NCI-H524 treated with DMSO at 0.1 percent for 48 hours (cell line): Measurements from ENCODE around the gene KCNB1.

ENCODE experiments used
- DNase-seq: peaks from one replicate; lab custom pipeline; 2025; lab: John Stamatoyannopoulos, UW

The KCNB1 gene

DNA sequence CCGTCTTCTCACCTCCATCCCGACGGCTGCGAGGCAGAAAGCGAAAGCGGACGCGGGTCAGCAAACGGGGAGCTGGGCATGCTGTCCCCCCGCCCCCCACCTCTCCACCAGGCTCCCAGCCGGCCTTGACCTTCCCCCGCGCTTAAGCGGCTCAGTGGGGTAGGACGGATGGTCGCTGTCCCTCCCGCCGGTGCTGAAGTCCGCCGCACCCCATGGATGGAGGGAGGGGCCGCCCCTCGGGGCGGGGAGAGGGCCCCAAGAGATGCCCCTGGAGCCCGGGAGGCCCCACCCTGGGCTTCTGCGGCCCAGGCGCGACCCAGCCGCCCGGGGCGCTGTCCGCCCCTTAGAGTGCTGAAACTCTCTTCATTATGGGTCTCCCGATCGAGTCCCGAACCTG is at the start of gene KCNB1:
KCNB1 (minus strand) TSS at position 48 of the 397 bp plus-strand sequence. CDS start 188 bp downstream, outside the sequence.
- DNase-seq: no peak

DNA sequence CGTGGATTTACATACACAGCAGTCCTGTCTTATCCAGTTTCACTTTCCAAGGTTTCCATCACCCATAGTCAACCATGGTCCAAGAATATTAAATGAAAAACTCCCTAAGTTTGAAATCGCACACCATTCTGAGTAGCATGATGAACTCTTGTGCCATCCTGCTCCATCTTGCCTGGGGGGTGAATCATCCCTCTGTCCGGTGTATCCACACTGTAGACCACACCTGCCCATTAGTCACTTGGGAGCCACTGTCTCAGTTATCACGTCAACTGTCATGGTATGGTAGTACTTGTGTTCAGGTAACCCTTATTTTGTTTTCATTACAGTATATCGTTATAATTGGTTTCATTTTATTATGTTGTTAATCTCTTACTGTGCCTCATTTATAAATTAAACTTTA is 47.0 kb upstream of the KCNB1 start:
- DNase-seq: no peak

DNA sequence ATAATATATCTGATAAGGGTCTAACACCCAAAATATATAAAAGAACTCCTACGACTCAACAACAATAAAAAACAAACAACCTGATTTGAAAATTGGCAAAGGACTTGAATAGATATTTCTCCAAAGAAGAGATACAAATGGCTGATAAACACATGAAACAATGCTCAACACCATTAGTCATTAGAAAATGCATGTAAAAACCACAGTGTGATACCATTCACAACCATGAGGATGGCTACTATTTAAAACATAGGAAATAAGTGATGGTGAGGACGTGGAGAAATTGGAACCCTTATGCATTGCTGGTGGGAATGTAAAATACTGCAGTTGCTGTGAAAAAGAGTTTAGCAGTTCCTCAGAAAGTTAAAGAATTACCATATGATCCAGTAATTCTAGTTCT is 44.1 kb upstream of the KCNB1 start:
- no peak for DNase-seq

- DNase-seq: no peak
These were observed 43.6 kb upstream of the KCNB1 start for GRCh38 chr20:49526056-49526455.

DNA sequence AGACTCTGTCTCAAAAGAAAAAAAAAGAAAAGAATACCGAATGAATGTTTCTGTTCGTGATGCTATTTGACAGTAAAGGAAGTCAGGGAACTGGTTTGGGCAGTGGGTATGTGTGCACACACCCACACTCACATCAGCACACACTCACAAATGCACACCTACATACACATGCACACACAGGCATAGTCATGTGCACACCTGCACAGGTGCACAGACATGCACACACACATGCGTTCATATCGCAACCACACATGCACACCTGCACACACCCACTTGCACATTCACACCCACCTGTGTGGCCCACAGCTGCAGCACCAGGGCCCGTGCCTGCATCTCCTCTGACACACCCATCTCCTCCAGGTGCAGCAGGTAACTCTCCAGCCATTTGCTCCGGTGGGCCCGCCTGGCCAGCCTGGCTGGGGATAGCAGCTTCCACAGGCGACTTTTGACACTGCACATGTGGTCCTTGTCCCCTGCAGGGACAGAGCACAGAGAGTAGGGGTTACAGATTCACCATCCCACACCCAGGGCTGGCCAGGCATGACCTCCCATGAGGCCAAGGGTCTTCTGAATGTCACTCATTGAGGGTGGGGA is 41.4 kb upstream of the KCNB1 start:
- DNase-seq: no peak

DNA sequence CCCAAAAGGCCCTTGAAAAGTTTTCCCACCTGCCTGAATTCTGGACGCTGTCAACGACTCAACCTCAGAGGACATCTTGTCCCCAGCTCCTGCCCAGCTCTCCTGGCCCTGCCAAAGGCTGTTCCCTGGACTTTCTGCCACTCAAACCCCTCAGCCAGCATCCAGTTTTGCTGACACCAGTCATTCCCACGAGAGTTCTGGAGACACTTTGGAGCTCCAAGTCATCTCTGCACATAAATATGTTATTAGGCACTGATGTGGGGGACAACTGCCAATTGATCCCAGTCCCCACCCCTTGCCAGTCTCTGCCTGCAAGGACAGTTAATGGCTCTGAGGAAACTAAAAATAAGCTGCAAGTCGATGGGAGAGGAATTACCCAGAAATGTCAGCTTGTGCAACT is 38.9 kb upstream of the KCNB1 start:
- no peak for DNase-seq

DNA sequence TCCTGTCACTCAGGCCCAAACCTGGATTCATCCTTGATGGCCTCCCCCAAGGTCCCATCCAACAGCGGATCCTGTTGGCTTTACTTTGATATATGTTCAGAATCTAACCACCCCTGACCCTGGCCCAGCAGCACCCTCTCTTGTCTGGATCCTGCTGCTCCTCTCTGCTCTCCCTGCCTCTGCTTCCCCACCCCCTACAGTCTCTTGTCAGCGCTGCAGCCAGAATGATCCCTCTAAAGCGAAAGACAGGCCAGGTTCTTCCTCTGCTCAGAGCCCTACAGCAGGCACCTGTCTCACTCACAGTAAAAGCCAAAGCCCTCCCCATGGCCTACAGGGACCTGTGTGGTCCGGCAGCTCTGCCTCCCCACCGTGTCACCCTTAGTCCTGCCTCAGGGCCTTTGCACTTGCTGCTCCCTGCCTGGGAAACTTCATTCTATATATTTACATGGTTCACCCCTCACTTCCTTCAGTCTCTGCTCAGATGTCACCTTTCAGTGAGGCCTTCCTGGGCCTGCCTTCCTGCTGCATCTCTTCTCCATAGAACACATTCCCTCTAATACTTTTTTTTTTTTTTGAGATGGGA is 37.4 kb upstream of the KCNB1 start:
- DNase-seq: no peak

- DNase-seq: no peak
These were observed 36.8 kb upstream of the KCNB1 start for GRCh38 chr20:49519212-49519712.

DNA sequence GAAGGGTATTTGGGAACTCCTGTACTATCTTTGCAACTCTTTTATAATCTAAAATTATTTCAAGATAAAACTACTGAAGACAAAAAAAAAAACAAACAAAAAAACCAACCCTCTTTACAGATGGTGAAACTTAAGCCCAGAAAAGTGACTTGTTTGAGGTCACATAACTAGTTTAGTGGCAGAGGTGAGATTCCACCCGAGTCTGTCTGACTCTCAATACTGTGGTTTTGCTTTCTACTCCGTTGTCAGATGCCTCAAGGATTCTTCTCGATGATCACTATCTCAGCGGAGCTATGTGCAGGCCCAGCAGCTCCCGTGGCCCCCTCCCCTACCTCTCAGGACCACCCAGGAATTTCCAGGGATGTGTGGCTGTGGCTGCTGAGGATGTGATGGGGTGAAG is 36.1 kb upstream of the KCNB1 start:
- DNase-seq: no peak

- no peak for DNase-seq
These were observed 35.3 kb upstream of the KCNB1 start for GRCh38 chr20:49517805-49518100.

- no peak for DNase-seq
These were observed 34.7 kb upstream of the KCNB1 start for GRCh38 chr20:49516916-49517804.

GRCh38 chr20:49515586-49515985 is 33.1 kb upstream of the KCNB1 start:
- DNase-seq: no peak

DNA sequence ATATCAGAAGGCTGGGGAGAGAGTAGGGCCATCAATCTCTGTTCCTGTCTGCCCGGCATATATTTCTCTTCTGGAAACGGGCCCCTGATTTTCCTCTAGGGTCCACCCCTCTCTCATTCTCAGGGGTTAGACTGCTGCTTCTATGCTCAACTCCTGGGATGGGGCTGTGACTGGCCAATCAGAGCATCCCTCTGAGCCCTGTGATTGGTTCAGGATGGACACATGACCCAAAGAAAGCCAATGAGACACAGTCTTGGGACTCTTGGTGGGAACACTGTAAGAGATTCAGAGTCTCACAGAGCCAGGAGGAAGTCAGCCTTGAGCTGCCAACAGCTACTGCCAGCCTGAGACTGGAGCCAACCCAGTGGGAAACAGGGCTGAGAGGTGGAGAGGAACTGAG is 31.0 kb upstream of the KCNB1 start:
- DNase-seq: no peak

GRCh38 chr20:49513009-49513408 is 30.5 kb upstream of the KCNB1 start:
- DNase-seq: no peak

- no peak for DNase-seq
These were observed 29.5 kb upstream of the KCNB1 start for GRCh38 chr20:49511788-49512525.

- no peak for DNase-seq
These were observed 28.2 kb upstream of the KCNB1 start for GRCh38 chr20:49510562-49511122.

DNA sequence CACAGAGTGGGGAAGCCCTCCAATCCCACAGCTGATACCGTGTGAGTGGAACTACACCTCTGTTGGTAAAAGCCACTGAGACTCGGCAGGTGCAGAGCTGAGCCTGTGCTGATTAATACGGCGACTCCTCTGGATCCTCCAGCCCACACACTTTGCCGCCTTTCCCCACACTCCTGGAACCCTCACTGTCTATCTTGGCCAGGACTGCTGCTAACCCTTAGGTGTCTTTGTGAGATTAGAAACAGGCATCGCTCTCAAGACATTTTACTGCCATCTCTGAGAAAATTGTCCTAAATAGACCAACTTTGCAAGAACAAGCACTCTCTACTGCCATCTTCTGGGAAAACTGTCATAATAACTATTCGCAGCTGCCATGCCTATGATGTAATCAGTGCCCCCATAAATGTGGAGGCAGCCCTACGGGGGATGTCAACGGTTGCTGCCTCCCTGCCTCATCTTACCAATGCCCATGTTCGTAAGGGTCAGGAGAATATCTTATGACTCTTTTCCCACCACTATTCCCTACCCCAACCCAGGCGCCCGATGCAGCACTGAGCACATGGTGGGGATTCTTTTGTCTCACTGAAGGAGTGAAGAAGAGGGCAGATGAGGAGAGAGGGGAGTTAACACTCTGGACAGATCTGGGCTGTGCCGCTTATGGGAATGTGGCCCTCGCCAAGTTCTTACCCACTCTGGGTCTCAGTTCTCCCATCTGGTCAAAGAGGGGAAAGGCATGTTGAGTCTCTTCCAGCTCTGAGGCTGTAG is 26.1 kb upstream of the KCNB1 start:
- DNase-seq: peak; percentile 58

- no peak for DNase-seq
These were observed 25.4 kb upstream of the KCNB1 start for GRCh38 chr20:49507741-49508434.

DNA sequence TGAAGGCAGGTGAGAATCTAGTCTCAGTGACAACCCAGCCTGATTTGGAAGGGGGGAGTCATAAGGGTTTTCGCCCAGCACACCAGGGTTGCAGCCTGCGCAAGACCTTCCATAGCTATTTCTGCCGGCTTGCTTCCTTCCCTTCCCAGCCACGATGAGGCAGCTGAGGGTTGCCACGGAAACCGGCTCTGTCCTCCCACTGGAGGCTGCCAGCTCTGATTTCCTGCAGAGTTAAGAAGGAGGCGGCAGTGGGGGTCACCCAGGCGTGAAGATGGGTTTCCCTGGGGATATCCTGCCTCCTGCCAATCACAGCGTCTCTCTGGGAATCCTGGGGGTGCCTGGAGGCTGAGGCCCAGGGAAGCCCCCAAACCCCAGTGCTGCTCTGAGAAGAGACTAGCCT is 23.1 kb upstream of the KCNB1 start:
- peak; percentile 62 for DNase-seq

DNA sequence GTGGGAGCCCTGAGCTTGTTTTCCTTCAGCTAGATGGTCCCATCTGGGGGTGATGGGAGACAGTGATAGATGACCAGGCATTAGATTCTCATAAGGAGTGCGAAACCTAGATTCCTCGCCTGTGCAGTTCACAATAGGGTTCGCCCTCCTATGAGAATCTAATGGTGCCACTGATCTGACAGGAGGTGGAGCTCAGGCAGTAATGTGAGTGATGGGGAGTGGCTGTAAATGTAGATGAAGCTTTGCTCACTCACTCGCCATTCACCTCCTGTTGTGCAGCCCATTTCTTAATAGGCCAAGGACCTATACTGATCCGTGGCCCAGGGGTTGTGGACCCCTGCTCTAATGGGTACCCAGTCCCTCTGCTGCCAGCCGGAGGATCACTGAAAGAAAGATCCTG is 20.7 kb upstream of the KCNB1 start:
- no peak for DNase-seq

- no peak for DNase-seq
These were observed 19.4 kb upstream of the KCNB1 start for GRCh38 chr20:49501917-49502316.
